GM19043 (cell line): ENCODE results near the gene MYBPHL.

Experiments
- ATAC-seq: cut with Tn5 transposase; IDR thresholded peaks from one replicate; pipeline ENCODE4 v1.9.1; 2021; ENCODE audit warnings: low read depth; ENCODE audit not compliant: unreplicated experiment

Gene MYBPHL

GRCh38 chr1:109281680-109282496 lies 24.9 kb downstream of the MYBPHL start:
- no peak for ATAC-seq

GRCh38 chr1:109280862-109281261 lies 25.9 kb downstream of the MYBPHL start:
- ATAC-seq, result no peak

DNA sequence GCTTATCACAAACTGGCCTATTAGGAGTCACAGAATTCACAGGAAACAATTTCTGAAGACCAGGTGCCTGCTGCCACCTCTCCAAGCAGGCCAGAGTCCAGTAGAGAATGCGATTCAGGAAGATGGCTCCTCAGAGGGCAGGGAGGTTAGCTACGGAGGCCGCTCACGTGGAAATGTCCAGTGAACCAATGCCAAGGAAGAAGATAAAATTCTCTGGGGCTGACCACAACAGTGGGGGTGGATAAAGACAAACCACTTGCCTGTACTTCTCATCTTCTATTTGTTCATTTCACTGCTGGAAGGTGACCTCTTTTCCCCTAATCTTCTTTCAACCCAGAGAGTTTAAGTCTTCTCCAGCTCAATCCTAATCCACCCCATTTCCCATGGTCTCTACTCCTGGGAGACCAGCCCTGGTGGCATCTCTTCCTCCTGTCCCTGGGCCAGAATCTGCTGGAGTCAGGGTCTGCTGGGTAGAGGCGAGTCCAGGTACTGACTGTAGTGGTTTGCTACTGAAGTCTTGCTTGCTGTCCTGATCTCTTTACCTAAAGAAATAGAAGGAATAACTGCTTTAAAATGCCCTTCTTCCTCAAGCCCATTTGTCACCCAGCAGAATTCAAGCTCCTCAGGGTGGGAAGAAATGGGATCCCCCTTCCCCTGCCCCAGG lies 27.1 kb downstream of the MYBPHL start:
- no peak for ATAC-seq

- ATAC-seq, result no peak
Observed at GRCh38 chr1:109277434-109278204, 29.2 kb downstream of the MYBPHL start.

GRCh38 chr1:109275706-109276345 lies 31.0 kb downstream of the MYBPHL start:
- no peak for ATAC-seq

- ATAC-seq, result no peak
Observed at GRCh38 chr1:109274533-109275476, 32.0 kb downstream of the MYBPHL start.

DNA sequence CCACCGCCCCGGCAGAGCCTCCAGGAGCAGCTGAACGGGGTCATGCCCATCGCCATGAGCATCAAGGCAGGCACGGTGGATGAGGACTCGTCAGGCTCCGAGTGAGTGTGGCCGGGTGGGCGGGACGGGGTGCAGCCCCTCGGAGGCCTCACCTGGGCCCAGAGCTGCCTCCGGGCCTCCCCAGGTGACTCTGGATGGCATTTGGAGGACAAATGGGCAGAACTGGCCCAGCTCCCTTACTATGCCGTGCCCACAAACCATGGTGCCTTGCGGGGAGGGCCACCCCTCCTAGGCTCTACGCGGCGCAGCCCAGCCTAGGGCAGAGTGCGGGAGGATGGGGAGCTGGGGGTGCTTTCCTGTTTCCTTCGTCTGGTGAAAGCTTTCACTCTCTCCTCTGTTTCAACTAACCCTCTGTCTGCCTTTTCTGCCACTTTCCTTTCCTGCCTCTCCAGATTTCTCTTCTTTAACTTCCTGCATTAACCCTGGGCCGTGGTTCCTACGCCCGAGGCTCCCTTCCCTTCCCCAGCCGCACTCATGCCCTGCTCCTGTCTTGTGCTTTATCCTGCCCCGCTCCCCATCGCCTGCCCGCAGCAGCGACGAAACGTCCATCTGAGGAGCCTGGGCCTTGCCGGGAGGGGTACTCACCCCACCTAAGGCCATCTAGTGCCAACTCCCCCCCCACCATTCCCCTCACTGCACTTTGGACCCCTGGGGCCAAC lies 33.1 kb downstream of the MYBPHL start:
- ATAC-seq, result no peak

GRCh38 chr1:109272831-109273547 lies 33.8 kb downstream of the MYBPHL start:
- no peak for ATAC-seq

DNA sequence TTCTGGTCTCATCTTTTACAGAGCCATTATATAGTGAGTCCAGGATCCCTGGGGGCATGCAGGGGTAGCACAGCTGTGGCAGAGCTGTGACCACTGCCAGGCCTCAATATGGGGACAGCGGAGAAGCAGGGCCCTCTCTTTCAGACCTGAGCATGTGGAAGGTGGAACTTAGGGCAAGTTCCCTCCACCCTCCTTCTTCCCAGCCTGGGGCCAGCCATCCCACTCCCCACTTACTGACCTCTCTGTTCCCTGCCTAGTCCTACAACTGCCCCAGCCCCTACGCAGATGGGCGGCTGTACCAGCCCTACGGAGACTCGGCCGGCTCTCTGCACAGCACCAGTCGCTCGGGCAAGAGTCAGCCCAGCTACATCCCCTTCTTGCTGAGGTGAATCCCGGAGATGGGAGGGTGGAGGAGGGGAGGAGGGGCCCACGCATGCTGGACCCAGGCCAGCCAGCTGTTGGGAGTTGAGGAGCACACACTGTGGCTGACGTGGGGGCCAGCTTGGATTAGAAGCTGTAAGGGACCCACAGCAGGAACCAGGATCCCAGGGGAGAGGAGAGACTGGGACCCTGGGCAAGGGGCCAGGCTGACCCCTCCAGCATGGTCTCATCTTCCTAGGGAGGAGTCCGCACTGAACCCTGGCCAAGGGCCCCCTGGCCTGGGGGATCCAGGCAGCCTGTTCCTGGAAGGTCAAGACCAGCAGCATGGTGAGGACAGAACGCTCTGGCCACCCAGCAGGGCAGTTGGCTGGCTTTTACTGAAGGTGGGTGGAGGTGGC lies 34.6 kb downstream of the MYBPHL start:
- ATAC-seq, result no peak

DNA sequence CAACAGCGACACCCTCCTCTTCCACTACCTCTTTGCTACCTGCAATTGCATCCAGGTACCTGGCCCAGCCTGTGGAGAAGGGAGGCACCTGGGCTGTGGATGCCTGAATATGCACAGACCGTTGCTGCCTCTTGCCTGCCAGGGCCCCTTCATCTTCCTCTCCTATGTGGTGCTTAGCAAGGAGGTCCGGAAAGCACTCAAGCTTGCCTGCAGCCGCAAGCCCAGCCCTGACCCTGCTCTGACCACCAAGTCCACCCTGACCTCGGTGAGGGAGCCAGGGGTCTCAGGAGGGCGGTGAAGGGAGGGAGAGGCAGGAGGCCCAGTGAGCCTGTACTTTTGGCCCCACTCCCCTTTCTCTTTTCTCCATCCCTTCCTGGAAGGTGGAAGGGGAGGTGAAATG lies 35.4 kb downstream of the MYBPHL start:
- ATAC-seq, result no peak

DNA sequence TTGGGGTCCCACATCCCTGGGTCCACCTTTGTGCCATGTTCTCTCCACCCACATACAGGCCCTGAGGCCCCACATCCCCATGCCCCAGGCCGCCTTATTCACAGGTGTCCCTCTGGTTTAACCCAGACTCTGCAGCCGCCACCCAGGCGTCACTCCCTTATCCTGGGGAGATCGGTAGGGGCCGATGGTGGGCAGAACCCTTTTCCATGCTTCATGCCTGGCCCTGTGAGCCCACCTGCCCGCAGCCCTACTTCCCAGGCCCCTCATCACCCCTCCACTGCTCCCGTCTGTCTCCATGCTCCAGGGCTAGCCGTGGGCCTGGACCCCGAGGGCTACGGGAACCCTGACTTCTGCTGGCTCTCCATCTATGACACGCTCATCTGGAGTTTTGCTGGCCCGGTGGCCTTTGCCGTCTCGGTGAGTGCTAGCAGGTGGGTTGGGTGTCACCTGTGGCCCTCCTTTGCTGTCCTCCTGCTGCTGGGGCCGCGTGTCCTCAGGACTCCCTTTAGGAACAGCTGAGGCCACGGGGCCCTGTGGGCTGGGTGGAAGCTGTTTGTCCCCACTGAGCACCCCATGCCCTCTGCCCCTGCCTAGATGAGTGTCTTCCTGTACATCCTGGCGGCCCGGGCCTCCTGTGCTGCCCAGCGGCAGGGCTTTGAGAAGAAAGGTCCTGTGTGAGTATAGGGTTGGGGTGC lies 36.0 kb downstream of the MYBPHL start:
- ATAC-seq, result no peak

GRCh38 chr1:109269981-109270622 lies 36.7 kb downstream of the MYBPHL start:
- no peak for ATAC-seq

- ATAC-seq, result no peak
Observed at GRCh38 chr1:109269212-109269980, 37.4 kb downstream of the MYBPHL start.

- no peak for ATAC-seq
Observed at GRCh38 chr1:109268431-109269211, 38.2 kb downstream of the MYBPHL start.

DNA sequence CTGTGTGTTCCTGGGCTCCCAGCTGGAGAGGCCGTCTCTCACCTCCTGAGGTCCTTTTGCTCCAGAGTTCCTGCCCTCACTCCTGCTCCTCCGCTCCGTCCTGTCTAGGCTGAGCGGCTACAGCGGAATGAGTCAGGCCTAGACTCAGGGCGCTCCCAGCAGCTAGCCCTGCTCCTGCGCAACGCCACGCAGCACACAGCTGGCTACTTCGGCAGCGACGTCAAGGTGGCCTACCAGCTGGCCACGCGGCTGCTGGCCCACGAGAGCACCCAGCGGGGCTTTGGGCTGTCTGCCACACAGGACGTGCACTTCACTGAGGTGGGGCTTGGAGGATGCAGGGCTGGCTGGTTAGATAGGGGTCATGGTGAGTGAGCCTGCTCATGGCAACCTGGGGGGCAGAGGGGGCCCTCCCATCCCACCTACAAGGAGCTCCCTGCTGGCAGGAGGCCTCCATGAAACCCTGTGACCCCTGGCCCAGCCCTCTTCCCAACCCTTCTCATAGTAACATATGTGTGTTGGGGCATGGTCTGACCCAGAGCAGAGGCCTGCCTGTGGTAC lies 39.0 kb downstream of the MYBPHL start:
- ATAC-seq, result no peak
